PC-3 (cell line): ENCODE data around the gene PBX3.

ENCODE experiments used
- EZH2 ChIP-seq: fragments of 300-600 bp; sonication (generic); IDR thresholded peaks from one replicate; pipeline ENCODE4 v1.6.1; 2017; ENCODE audit warnings: antibody characterized with exemption, mild to moderate bottlenecking, low read length; ENCODE audit not compliant: unreplicated experiment
- EZH2phosphoT487 ChIP-seq: fragments of 300-600 bp; sonication (generic); IDR thresholded peaks from 2 replicates; pipeline ENCODE4 v1.6.1; 2018; ENCODE audit warnings: mild to moderate bottlenecking, antibody characterized with exemption, low read length, borderline replicate concordance
- TF ChIP-seq, protein P1 (sequence below): fragments of 300-600 bp; sonication (generic); conservative IDR thresholded peaks from 2 replicates; pipeline ENCODE4 v1.5.1; 2017; ENCODE audit warnings: antibody characterized with exemption, low read depth, mild to moderate bottlenecking, low read length

DNA sequence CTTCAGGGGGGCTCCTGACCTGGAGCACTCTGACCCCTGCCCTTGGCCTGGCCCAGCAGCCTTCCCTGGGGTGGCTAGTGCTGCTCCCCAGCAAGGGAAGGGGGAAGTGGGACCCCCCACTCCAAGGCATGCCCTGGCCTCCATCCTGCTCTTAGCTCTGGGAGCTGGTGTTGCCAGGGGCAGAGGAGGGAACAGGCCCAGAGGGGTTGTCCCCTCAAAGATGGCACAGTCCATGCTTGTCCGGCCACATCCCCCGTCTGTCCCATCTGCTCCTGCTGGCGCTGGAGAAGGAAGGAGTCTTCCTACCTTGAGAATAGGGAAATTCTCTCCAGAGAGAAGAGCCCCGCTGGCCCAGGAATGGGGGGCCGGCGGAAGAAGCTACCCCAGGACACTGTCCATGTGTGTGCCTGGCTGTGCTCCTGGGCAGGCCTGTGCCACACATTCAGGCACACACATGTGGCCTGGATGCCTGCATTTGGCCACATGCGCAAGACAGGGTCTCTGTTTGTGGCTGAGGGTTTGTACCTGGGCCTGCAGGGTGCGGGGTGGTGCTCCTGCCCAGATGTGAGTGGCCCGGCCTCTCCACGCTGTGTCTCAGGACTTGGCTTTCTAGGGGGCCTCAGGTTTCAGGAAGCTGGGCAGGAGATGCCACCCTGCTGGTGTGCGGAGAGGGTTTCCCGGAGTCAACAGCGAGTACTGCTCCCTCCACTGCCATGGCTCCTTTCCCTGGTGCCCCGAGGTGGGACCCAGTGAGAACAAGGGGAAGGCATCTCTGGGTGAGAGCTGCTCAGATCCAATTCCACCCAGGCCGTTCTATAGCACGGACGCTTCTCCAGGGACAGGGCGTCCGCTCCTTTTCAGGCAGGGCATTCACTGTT is 247.1 kb downstream of the PBX3 start:
- TF ChIP-seq, protein P1, sequence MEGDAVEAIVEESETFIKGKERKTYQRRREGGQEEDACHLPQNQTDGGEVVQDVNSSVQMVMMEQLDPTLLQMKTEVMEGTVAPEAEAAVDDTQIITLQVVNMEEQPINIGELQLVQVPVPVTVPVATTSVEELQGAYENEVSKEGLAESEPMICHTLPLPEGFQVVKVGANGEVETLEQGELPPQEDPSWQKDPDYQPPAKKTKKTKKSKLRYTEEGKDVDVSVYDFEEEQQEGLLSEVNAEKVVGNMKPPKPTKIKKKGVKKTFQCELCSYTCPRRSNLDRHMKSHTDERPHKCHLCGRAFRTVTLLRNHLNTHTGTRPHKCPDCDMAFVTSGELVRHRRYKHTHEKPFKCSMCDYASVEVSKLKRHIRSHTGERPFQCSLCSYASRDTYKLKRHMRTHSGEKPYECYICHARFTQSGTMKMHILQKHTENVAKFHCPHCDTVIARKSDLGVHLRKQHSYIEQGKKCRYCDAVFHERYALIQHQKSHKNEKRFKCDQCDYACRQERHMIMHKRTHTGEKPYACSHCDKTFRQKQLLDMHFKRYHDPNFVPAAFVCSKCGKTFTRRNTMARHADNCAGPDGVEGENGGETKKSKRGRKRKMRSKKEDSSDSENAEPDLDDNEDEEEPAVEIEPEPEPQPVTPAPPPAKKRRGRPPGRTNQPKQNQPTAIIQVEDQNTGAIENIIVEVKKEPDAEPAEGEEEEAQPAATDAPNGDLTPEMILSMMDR: no peak
- TF ChIP-seq EZH2phosphoT487: no peak
- TF ChIP-seq EZH2: no peak
